Type B pancreatic cell (in vitro differentiated cells): Measurements from ENCODE around the gene QRFP. TPM values are rescaled to one million over a fixed set of nuclear protein-coding genes. Genes with fewer than 3 reads are reported as not detected.

ENCODE experiments used
- DNase-seq: peaks from one replicate; pipeline ENCODE4 v3.0.0; 2021; ENCODE audit warnings: mixed read lengths; ENCODE audit not compliant: unreplicated experiment; ENCODE audit errors: extremely low spot score
- H3K27ac Mint-ChIP-seq: 2 replicates; pipeline ENCODE4 v1.8.0; 2021; ENCODE audit warnings: mild to moderate bottlenecking, mixed read lengths
- H3K27me3 Mint-ChIP-seq: 2 replicates; pipeline ENCODE4 v1.8.0; 2021; ENCODE audit warnings: mixed read lengths
- H3K36me3 Mint-ChIP-seq: 2 replicates; pipeline ENCODE4 v1.8.0; 2021; ENCODE audit warnings: mixed read lengths
- H3K4me1 Mint-ChIP-seq: one replicate; pipeline ENCODE4 v1.8.0; 2021; ENCODE audit warnings: mixed read lengths; ENCODE audit not compliant: unreplicated experiment
- H3K4me3 Mint-ChIP-seq: 2 replicates; pipeline ENCODE4 v1.8.0; 2021; ENCODE audit warnings: mild to moderate bottlenecking, mixed read lengths
- H3K9me3 Mint-ChIP-seq: 2 replicates; pipeline ENCODE4 v1.8.0; 2021; ENCODE audit warnings: mixed read lengths
- CTCF ChIP-seq: fragments of 200-600 bp; sonication (generic); conservative IDR thresholded peaks from 2 replicates; pipeline ENCODE4 v1.5.0; 2021; ENCODE audit warnings: antibody characterized with exemption, mild to moderate bottlenecking
- total RNA-seq: library from RNA; stranded (reverse); gene quantifications from 2 replicates; pipeline ENCODE4 v1.2.1, GENCODE V29; 2021; ENCODE audit warnings: low replicate concordance

QRFP gene
- total RNA-seq, 1 donor from 2014 or later: not detected

- no peak for TF ChIP-seq CTCF
- Mint-ChIP-seq H3K36me3 (no peaks in the 10 kb centered on the region), H3K9me3 (no peaks in the 10 kb centered on the region), H3K27me3 (peaks cover 18% of the 10 kb centered on the region), H3K4me3 (no peak overlapping the region), H3K27ac (no peak overlapping the region), H3K4me1 (peaks cover 26% of the 10 kb centered on the region)
- DNase-seq: no peak
Measured at GRCh38 chr9:130922893-130923610, 26.4 kb upstream of the QRFP start.

DNA sequence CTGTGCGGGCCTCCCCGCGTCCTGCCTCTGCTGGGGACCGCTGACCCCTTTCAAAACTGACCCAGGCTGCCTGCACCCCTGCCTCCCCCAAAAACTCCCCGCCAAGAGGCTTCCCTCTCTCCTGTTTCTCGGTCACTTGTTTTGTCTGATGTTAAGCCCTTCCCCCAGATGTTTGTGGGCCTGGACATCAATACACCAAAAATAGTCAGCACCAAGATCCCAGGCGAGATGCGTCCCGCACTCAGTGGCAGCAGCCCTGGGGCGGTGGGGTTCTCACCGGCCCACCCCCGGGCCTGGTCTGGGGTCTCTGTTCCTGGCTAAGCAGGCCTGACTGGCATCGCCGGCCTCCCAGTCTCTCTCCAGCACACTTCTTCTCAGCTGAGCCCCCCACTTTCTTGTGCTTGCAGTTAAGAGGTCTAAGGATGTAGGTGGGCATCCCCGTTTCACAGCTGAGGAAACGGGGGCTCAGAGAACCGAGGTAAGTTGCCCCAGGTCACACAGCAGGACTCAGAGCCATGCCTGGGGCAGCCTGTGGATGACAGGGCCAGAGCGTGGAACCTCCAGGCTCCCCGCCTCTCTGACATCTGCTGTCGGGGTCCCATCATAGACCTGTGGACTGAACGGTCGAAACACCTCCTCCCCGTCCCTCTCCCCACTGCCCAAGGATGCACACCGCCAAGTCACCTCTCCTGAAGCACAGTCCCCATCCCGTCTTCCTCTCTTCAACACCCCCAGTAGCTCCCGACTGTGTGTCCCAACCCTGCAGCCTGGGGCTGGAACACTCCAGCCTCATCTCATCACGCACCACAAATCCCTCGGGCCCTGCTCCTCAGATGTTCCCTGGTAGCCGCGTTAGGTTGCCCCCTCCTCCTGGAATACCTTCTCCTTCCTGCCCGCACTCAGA, 25.6 kb upstream of the QRFP start:
- H3K4me1 Mint-ChIP-seq: peaks cover 23% of the 10 kb centered on the region
- no peak overlapping the region for H3K27ac Mint-ChIP-seq
- H3K36me3 Mint-ChIP-seq: no peaks in the 10 kb centered on the region
- H3K4me3 Mint-ChIP-seq: no peak overlapping the region
- no peak for DNase-seq
- peaks cover 19% of the 10 kb centered on the region for H3K27me3 Mint-ChIP-seq
- TF ChIP-seq CTCF: no peak
- no peaks in the 10 kb centered on the region for H3K9me3 Mint-ChIP-seq

GRCh38 chr9:130921300-130921988, 24.8 kb upstream of the QRFP start:
- no peak overlapping the region for H3K27ac Mint-ChIP-seq
- H3K27me3 Mint-ChIP-seq: peaks cover 22% of the 10 kb centered on the region
- no peak for DNase-seq
- no peaks in the 10 kb centered on the region for H3K9me3 Mint-ChIP-seq
- H3K4me1 Mint-ChIP-seq: peaks cover 23% of the 10 kb centered on the region
- H3K4me3 Mint-ChIP-seq: no peak overlapping the region
- TF ChIP-seq CTCF: no peak
- no peaks in the 10 kb centered on the region for H3K36me3 Mint-ChIP-seq

DNA sequence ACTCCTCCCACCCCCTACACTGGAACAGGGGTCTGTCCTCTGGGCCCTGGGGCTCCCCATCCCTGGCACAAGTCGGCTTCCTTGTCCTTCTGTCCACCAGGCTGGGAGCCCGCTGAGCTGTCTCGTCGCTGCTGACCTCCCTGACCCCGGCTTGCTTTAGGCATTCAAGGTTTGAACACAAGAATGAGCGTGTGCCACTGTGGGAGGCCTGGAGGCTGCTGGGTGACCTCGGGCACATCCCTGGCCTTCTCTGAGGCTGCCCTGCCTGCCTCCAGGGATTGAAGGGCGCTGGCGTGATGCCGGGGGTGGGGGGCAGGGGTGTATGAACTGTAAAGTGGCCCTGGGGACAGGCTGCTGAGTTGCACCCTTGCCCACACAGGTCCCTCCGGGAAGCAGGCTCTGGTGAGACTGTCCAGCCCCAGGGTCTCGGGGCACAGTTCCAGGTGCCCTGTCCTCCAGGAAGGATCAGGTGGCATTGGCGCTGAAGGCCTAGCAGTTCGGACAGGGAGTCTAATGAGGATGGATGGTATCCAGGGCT, 24.2 kb upstream of the QRFP start:
- no peak for DNase-seq
- Mint-ChIP-seq H3K4me3 (no peak overlapping the region), H3K4me1 (peaks cover 21% of the 10 kb centered on the region), H3K9me3 (no peaks in the 10 kb centered on the region), H3K27ac (no peak overlapping the region), H3K27me3 (peaks cover 22% of the 10 kb centered on the region), H3K36me3 (no peaks in the 10 kb centered on the region)
- no peak for TF ChIP-seq CTCF

- Mint-ChIP-seq H3K27me3 (peaks cover 22% of the 10 kb centered on the region), H3K27ac (no peak overlapping the region), H3K4me3 (no peak overlapping the region), H3K4me1 (peaks cover 19% of the 10 kb centered on the region), H3K36me3 (no peaks in the 10 kb centered on the region), H3K9me3 (no peaks in the 10 kb centered on the region)
- no peak for DNase-seq
- TF ChIP-seq CTCF: no peak
Measured at GRCh38 chr9:130920233-130920632, 23.6 kb upstream of the QRFP start.
